Mesenteric fat pad (tissue), 1 donor: ENCODE results near the gene HBQ1. TPM values are rescaled to one million over a fixed set of nuclear protein-coding genes. Genes with fewer than 3 reads are reported as not detected.
"Not testable (repeated sequence)": the region's sequence is repeated elsewhere in the genome, so short reads cannot be mapped to it uniquely, and the experiment has no call there.

Source experiments
- DNase-seq: peaks from one replicate; pipeline ENCODE4 v3.0.0-alpha.2; 2020; ENCODE audit warnings: low spot score
- total RNA-seq: library from RNA; stranded (reverse); fragmentation: NEBNext Ultra II Directional; extraction: Animal tissue kit (Norgen Biotek cat#: 25700); gene quantifications from one replicate; pipeline ENCODE4 v1.2.1, GENCODE V29; 2021
- donor health status: DM: yes; HTN: yes; CAD: no.

Gene HBQ1
- total RNA-seq, 1 donor from 2014 or later: not detected

- DNase-seq: no peak
Observed at GRCh38 chr16:175011-175949, 5.0 kb upstream of the HBQ1 start.

GRCh38 chr16:176006-176405 is 4.3 kb upstream of the HBQ1 start:
- DNase-seq: not testable (repeated sequence)

GRCh38 chr16:176477-177382 is 3.5 kb upstream of the HBQ1 start, which contains the start of gene HBA1:
HBA1 (plus strand) TSS chr16:176680; CDS start chr16:176717, 37 bp downstream.
- not testable (repeated sequence) for DNase-seq

GRCh38 chr16:177394-177822 is 2.9 kb upstream of the HBQ1 start:
- DNase-seq: no peak

GRCh38 chr16:177981-178667 is 2.1 kb upstream of the HBQ1 start:
- no peak for DNase-seq

GRCh38 chr16:178668-179015 is 1.6 kb upstream of the HBQ1 start:
- no peak for DNase-seq

GRCh38 chr16:179211-180092 is 807 bp upstream of the HBQ1 start:
- no peak for DNase-seq

GRCh38 chr16:180681-181564 is 664 bp downstream of the HBQ1 start:
- peak; percentile 93 for DNase-seq

GRCh38 chr16:181565-182021 is 1.3 kb downstream of the HBQ1 start:
- DNase-seq: no peak

- DNase-seq: no peak
Observed at GRCh38 chr16:183005-183404, 2.7 kb downstream of the HBQ1 start.

- no peak for DNase-seq
Observed at GRCh38 chr16:185213-185612, 5.0 kb downstream of the HBQ1 start.

GRCh38 chr16:185691-186090 is 5.4 kb downstream of the HBQ1 start:
- DNase-seq: no peak

- DNase-seq: no peak
Observed at GRCh38 chr16:187330-187729, 7.1 kb downstream of the HBQ1 start.

- DNase-seq: no peak
Observed at GRCh38 chr16:188674-189073, 8.4 kb downstream of the HBQ1 start.

GRCh38 chr16:189604-190186 is 9.4 kb downstream of the HBQ1 start:
- DNase-seq: no peak

- DNase-seq: no peak
Observed at GRCh38 chr16:191831-192230, 11.6 kb downstream of the HBQ1 start.

- no peak for DNase-seq
Observed at GRCh38 chr16:192686-193085, 12.4 kb downstream of the HBQ1 start.

- no peak for DNase-seq
Observed at GRCh38 chr16:193441-193840, 13.2 kb downstream of the HBQ1 start.

- DNase-seq: no peak
Observed at GRCh38 chr16:194516-194915, 14.3 kb downstream of the HBQ1 start.
